GM19025 (cell line): ENCODE results near the gene DLG5.

ENCODE experiments used
- ATAC-seq: cut with Tn5 transposase; IDR thresholded peaks from one replicate; pipeline ENCODE4 v1.9.1; 2021; ENCODE audit warnings: mild to moderate bottlenecking, low read depth, moderate library complexity; ENCODE audit not compliant: unreplicated experiment

DLG5 gene

DNA sequence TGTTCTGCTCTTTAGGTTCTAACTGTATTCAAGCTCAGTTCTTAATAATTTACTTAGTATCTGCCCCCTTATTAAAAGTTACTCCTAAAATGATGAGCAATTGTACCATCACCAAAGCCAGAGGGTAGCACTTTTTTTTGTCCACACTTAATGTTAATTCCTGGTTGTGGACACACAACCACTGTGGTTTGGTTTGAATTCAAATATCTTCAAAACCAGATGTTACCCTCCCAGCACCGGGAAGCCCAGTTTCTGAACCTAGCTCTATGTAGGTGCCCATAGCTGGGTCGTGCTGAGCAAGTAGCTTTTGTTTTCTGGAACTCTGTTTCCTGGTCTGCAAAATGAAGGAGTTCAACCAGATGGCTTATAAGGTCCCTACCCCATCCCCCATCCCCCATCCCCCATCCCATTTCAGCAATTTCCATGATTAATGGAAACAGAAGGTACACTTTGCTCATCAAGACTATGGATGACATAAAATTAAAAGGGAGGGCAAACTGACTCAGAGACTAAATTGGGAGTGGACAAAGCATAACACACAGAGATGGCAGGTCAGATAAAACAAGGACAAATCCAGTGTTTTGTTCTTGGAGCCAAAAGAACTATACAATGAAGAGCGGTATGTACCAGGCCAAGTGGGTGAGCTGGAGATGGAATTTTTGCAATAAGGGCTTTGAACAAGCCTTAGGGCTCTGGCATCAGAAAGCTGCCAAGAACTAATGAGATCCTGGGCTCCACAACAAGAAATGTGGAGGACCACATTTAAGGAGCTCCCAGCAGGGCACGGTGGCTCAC is 56.7 kb downstream of the DLG5 start:
- no peak for ATAC-seq

DNA sequence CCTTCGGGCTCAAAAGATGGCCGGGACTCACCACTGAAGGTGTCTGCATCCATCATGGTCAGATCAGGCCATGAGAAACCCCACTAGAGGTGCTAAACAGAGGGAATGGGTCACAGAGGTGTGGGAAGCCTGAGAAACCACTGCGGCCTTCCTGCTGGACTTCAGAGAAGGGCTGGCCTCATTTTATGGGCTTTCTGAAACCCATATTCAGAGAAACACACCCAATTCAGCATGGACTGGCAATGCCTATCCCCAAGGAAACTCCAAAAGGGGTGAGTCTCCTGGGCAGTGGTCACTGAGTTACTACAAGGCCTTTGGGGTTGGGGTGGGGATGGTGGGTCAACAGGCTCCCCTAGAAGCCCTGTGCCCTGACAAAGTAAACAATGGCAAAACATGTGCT is 58.0 kb downstream of the DLG5 start:
- ATAC-seq, result no peak

DNA sequence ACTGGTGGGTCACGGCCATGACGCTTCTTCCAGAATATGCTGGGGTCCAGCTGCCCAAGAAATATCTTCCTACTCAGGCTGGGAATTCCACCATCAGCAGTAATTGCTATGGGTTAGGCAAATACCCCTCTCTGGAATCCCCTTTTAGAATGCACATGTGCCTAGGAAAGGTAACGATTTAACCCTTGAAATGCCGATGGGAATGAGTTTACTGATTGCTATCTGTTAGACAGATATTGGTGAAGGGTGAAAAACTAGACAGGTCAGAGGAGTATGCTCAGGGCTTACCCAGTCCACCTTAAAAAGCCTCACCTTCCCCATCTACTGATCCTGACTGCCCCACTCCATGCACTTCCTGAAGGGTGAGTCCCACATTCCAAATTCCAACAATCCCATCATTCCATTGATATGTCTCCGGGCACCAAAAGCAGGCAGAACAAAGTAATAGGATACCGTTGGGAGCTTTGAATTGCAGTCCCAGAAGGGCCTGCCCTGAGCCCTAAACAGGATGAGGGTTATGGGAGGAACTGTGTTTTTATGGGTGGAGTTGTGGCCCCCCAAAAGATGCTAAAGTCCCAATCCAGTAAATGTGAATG is 59.3 kb downstream of the DLG5 start:
- no peak for ATAC-seq

DNA sequence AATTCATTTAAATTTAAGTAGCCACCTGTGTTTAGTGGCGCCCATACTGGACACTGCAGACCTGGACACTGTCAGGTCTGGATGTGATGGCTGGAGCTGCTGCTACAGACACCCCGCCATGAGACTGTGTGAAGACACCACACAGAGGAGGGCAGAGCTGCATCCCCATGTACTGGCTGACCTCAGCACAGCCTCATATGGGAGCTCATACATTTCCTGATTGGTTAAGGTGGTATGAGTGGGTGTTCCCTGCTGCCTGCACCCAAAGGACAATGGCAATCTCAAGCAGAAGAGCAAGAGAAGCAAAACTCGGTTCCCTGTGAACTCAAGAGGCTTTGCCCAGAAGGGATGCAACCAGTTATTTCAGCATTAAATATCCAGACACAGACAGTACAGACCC is 60.0 kb downstream of the DLG5 start:
- ATAC-seq, result no peak

DNA sequence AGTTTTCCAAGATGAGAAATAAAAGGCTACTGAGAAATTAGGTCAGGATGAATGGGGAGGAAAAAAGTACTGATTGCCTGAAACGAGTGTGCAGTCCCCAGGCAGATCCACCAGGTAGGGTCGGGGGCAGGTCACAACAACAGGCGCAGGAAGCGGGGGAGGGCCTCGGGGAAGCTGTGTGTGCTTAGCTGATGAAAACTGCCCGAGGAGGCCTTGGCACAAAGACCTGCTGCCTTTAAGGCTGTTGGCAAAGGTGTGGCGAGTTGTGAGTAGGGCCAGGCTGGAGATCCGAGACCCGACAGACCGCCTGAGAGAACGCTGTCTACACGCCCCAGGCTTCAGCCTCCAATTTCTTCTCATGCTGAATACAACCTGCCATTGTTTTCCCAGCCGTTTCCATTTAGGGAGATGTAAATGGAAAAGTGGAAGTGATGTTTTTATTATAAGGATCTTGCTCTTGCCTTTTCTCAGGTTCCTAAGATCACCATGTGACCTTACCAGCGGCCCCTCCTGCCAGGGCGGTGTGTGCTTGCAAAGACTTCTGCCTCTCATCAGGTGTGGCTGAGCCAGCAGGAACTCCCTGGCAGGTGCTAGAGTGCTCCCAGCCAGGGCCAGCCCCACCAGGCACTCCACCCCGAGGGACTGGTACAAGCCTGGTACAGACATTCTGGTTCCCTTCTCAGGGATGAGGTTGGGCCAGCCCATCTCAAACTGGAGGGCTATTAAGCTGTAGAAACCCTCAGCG is 60.8 kb downstream of the DLG5 start:
- no peak for ATAC-seq

DNA sequence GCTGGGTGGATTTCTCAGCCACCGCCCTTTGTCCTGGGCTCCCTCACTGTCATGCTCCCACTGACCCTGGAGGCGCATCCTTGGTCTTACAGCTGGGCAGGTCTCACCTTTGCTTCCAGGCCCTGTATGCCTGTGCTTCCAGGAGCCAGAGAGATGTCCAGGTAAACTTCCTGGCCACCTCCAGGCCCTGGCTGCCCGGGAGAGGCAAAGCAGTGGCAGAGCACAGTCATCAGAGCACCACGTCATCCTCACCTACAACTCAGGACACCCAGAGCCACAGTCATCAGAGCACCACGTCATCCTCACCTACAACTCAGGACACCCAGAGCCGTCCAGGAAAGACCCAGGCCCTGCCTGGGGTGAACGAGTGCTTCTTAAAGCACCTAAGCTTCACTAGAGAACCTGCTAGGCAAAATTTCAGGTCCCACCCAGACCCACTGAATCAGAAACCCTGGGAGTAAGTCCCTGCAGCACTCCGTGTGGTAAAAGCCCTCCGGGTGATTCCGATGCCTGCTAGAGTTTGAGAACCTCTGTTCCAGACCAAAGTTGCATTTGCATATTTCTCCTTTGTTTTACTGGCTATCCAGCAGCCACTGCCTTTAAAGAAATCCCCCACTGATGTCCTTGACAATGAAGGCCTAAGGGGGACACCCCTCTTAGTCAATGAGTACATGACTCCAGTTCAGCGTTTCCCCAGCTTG is 62.3 kb downstream of the DLG5 start:
- no peak for ATAC-seq

DNA sequence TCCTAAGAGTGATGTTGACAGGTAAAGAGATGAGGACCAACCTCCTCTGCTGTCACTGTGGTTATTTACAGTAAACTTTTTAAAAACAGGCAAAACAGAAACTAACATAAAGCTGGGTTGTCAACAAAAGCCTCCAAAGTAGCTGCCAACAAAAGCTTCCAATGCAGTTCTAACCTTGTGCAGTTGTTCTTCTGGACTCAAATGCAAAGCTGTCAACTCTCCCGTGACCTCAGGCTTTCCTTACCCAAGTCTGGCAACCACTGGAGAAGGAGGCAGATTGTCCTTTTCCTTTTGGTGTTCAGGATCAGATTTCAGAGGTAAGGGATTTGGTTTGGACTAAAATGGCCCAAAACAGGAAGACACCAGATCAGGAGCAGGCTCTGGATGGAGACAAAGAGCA is 63.1 kb downstream of the DLG5 start:
- no peak for ATAC-seq

DNA sequence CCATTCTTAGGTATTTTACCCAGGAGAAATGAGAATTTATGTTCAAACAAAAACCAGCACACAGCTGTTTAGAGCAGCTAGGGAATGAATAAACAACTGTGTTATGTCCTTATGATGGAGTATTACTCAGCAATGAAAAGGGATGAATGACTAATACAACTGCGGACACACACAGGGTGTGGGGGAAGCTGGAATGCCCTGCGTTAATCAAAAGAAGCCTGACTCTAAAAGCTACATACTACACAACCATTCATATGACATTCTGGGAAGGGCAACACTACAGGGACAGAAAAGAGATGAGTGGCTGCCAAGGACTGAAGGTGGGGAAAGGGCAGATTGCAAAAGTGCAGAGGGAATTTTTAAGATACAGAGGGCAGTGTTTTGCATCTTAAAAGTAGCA is 64.0 kb downstream of the DLG5 start:
- ATAC-seq, result no peak

DNA sequence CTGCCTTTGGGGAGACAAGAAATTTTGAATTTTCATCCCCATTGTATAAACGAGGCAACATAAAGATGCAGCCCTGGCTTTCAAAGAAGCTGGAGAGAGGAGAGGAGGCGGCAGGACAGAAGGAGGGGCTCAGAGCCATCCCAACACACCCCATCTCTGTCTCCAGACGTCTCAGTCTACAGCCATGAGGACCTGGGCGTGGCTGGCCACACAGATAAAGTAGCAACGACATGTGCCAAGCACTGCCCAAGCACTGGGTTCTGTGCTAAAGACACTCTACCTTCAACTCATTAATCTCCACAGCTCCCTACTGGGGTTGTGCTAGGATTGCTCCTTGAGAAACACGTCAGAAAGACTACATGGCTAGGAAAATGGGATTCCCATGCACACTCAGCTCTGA is 65.2 kb downstream of the DLG5 start:
- ATAC-seq, result no peak

DNA sequence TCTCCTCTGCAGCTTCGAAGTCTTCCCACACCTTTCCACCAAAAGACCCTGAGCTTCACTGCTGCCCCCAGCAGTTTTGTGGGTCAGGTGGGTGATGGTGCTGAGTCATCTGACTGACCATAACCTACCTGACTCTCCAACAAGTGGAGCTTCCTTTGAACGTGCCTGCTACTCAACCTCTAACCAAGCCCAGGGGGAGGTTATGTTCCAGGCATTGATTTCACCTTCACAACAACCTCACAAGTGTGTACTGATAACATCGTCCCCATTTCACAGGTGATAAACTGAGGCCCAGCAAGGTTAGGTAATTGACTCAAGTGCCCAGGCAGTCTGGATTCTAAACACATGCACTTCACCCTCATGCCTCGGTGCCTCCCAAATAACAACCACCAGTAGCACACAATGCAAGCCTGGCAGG is 66.7 kb downstream of the DLG5 start:
- ATAC-seq, result no peak

DNA sequence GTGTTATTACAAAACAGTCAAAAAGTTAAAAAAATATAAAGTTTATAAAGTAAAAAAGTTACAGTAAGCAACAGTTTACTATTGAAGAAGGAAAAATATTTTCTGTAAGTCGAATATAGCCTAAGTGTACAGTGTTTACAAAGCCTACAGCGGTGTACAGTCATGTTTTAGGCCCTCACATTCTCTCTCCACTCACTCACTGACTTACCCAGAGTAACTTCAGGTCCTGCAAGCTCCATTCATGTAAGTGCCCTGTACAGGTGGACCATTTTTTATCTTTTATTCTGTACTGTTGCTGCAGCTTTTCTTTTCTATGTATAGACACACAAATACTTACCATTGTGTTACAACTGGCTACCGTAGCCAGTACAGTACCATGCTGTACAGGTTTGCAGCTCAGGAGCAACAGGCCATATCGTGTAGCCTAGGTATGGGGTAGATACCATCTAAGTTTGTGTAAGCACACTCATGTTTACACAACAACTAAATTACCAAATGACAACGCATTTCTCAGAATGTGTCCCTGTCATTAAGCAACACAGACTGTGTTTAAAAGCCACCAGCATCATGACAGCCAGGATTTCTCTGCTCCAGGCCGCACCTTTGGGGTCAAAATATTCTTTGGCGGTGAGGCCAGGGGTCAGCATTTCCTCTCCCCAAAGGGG is 67.2 kb downstream of the DLG5 start:
- no peak for ATAC-seq

DNA sequence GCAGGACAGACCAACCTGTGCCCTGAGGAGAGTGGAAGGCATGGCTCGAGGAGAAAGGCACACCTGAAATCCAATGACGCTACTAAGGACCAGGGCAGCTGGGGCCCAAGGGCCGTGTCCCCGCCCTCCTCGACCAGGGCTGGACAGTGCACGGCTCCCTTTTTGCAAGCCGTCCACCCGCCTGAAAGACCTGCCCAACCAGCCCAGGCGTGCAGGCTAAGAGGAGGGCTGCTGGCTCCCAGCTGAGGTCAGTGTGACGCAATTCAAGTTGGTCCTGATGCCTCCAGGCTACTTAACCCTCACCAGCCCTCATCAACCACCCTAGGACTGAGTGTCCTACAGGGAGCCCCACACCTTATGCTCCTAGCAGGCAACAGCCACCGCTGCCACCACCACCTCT is 69.3 kb downstream of the DLG5 start:
- ATAC-seq, result no peak

DNA sequence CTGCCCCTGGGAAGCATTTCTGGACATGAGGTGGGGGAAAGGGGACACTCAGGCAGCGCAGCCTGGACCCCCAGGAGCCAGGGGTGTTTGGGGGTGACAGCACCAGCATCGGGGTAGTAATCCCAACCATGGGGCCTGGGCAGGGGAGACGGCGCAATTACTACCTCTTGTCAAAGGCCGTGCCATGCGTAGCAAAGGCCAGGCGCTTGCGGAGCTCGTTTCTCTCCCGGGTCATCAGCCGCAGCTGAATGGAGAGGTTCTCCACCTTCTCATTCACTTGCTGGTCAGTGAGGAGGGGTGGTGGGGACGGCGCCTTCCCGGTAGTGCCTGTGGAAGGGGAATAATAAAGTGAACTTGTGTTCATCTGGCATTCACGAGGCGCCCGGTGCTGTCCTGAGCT is 70.0 kb downstream of the DLG5 start:
- ATAC-seq, result no peak

DNA sequence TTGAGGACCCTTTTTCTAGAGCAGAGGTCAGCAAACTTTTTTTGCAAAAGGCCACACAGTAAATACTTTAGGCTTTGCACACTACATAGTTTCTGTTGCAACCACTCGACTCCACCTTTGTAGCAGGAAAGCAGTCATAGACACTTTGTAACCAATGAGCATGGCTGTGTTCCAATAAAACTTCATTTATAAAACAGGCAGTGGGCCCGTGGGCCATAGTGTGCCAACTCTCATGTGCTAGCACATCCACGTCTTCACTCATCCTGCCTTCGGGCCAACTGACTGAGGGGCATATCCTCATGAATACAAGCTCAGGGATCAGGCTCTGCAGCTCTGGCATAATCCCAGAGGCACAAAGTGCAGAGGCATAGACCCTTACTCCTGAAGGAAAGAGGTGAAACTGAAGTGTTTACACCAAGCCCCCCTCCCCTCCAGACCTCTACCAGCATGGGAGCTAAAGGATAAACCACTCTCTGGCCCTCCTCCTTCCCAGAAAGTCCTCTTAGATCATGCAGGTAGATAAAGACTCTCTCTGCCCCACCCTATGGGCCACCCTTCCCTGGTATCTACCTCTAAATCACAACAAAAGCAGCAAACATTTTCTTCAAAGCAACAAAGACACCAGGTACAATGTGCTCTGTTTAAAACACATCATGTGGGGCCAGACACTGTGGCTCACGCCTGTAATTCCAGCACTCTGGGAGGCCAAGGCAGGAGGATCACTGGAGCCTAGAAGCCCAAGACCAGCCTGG is 71.0 kb downstream of the DLG5 start:
- no peak for ATAC-seq

DNA sequence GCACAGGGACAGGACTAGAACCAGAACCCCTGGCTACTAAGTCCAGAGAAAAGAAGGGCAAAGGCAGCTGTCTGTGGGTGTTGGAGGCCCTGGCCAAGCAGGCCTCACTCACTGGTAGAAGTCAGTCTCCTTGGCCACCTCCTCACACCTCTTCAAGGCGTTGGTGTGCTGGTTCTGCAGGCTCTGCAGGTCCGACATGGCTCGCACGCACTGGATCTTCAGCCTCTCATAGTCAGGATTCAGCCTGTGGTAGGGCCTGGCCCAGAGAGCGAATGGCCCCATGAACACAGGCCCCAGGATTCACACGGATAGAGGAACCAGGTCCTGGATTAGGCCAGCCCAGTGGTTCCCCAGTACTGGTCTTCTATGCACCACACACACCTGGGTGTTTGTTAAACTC is 72.4 kb downstream of the DLG5 start:
- no peak for ATAC-seq

DNA sequence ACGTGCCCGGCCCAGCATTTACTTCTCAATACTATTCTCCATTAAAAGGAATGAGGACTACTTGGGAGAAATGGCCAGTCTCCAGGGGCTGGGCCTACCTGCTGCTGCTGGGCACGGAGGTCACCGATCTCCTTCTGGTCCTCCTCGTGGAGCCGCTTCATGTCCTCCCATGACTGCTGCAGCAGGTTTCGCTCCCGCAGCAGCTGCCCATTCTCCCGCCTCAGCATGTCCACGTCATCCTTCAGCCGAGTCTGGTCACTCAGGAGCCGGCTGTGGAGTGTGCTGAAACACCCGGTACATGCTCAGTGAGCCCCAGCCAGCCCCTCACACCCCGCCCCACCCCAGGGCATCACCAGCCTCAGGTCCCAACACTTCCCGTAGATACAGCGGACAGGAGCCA is 73.3 kb downstream of the DLG5 start:
- ATAC-seq, result no peak

DNA sequence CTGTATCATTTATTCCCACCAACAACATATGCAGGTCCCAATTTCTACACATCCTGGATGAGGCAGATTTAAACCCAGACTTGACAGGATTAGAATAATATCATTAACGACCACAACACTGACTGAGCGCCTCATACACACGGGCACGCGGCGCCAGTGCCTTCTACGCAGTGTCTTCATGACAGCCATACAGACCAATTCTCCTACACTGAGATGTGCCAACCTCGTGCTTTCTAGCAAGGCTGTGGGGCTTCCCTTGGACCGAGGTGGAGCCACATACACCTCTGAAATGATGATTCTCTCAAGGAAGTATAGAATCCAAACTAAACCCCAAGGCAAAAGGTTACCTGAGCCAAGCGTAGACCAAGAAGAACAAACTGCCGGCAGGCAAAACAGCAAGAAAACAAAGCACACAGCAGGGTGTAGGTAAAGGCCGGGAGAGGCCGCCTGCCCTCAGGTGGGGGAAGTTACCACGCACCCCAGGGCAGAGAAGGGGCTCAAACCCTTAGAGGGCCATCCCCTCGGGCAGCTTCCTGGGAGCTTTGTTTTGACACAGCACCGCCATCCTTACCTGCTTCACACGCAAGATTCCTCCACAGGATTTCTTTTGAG is 75.8 kb downstream of the DLG5 start:
- ATAC-seq, result no peak

DNA sequence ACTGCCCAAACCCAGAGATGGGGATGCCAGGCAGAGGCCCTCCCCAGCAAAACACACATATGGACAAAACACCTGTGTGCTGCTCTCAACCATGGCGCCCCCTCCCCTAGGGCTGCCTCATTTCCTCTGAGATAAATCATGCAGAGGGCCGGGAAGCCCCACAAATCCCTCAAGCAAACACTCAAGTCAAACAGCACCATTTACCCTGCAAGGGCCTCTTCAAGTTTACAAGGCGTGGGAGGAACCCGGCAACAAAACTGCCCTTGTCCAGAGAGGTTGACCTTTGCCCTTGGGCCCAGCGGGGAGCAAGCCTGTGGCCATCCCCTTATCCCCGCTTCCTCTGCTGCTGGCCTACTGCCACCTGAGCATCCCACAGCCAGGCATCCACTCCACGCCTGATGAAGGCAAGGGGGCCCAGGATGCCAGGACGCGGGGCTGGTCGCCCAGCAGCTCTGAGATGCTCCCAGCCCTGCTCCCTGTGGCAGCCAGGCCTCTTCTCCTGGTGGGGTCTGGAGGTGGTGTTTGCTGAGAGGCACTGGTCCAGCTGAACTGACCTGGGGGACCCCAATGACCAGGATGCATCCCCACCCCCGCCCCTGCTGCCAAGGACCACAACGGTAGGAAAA is 77.4 kb downstream of the DLG5 start:
- peak; percentile 56 for ATAC-seq

DNA sequence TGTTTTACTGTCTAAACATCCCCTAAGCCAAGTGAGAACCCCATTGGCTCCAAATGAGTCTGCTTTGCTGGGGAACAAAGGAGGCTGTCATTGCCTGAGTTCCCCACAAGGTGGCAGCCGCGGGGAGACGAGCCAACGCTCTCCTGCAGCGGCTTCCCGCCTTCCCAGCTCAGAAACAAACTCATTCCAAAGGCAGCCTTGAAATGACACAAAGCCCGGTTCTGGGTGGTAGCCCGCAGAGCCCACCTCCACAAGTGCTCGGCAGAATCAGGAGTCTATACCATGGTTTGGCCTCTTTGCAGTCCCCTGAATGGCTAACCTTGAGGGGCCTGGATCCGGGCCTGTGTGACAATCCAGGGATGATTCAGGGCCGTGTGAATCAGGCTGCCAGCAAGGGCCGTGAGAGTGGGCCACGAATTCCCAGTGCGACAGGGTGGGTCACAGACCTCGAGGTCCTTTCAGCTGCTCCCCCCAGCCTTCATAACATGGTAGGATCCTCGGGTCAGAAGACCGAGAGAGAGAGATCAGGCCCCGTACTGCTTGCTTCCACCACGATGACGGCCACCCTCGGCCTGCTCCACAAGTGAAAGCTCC is 79.7 kb downstream of the DLG5 start:
- ATAC-seq, result peak; percentile 52
